GM10266 (cell line): ENCODE results near the gene NTRK1.

ENCODE experiments used
- DNase-seq: peaks from one replicate; pipeline ENCODE4 v3.0.0; 2012; ENCODE audit errors: extremely low spot score
- TF ChIP-seq, protein P1 (sequence below): IDR thresholded peaks from 2 replicates; pipeline ENCODE4 v1.5.1; 2012; ENCODE audit warnings: mild to moderate bottlenecking, low read depth; ENCODE audit not compliant: control insufficient read depth, insufficient read depth; ENCODE audit errors: missing control alignments

Gene NTRK1

DNA sequence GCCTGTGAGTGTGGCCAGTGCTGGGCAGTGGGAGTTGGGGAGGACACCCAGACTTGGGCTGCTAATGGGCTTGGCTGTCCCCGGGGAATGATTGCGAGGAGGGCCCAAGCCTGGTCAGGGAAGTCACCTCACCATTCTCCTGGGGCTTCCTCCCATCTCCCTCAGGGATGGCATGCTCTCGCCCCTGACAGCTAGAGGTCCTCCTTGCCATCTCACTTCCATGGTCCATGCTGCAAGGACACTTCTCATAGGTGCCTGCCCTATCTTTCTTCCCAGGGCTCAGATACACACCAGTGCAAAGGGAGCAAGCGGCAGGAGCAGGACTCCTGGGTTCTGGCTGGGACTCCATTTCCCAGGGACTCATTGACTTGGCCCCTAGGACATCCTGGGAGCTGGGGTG, 4.1 kb downstream of the NTRK1 start:
- TF ChIP-seq, protein P1, sequence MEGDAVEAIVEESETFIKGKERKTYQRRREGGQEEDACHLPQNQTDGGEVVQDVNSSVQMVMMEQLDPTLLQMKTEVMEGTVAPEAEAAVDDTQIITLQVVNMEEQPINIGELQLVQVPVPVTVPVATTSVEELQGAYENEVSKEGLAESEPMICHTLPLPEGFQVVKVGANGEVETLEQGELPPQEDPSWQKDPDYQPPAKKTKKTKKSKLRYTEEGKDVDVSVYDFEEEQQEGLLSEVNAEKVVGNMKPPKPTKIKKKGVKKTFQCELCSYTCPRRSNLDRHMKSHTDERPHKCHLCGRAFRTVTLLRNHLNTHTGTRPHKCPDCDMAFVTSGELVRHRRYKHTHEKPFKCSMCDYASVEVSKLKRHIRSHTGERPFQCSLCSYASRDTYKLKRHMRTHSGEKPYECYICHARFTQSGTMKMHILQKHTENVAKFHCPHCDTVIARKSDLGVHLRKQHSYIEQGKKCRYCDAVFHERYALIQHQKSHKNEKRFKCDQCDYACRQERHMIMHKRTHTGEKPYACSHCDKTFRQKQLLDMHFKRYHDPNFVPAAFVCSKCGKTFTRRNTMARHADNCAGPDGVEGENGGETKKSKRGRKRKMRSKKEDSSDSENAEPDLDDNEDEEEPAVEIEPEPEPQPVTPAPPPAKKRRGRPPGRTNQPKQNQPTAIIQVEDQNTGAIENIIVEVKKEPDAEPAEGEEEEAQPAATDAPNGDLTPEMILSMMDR = no peak
- DNase-seq = no peak

DNA sequence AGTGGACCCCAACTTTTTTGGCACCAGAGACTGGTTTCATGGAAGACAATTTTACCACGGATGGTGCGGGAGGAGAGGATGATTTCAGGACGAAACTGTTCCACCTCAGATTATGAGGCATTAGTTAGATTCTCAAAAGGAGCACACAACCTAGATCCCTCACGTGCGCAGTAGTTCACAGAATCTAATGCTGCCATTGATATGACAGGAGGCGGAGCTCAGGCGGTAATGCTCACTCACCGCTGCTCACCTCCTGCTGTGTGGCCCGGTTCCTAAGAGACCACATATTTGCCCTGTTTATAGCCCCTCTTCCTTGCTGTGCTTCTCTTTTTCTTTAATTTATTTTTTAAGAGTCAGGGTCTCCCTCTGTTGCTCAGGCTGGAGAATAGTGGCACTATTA, 4.6 kb downstream of the NTRK1 start:
- no peak for DNase-seq
- TF ChIP-seq, protein P1 = no peak

DNA sequence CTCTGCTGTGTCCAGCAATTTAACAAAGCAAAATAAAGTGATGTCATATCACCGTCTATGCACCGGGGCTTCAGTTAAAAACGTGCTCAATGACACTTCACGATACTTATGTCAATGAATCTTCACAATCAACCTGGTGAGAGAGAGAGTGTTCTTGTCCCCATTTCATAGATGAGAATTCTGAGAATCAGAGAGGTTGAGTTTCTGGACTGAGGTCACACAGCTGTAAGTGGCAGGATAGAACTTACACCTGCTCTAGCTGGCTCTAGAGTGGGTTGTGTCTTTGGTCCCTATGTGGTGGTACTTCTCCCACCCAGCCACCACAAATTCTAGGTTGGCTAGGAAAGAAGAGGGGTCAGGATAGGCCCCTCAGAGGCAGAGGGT, 5.2 kb downstream of the NTRK1 start:
- no peak for DNase-seq
- TF ChIP-seq, protein P1 = no peak

DNA sequence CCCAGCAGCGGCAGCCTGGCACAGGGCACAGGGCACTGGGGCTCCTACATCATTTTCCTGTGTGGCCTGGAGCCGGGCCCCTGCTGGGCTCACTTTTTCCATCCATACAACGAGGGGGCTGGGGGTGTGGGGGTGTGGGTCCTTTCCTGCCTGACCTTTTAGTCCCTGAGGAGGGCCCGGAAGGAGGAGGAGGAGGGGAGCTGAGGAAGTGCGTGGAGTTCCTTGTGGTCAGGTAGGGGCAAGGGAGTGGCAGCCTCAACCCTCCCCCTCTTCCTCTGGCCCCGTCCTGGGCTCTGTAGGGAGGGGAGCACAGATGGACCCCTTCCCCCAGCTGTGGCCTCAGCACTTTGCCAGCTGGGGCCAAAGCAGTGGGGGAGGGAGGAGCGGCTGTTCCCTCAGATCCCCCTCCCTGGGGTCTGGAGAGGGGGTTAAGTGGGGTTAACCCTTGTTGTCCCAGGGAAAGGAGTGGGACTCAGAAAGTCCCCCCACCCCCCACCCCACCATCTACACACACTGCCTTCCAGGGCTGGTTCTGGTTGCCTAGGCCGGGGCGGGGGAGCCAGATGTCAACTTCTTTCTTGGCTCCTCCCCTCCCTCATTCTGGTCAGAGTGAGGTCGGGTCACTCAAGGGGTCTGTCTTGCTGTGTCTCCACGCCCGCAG, 5.7 kb downstream of the NTRK1 start:
- DNase-seq = no peak
- TF ChIP-seq, protein P1 = no peak

DNA sequence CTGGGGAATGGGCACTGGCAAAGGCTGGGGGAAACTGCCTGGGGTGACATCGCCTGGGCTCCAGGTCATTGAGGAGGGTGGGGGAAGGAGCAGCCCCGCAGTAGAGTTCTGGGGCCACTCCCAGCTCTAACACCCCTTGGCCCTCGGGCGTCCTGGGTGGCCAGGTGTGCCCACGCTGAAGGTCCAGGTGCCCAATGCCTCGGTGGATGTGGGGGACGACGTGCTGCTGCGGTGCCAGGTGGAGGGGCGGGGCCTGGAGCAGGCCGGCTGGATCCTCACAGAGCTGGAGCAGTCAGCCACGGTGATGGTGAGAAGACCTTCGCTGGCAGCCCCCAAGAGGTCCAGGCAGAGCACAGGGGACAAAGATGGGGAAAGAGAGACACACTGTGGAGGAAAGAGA, 7.7 kb downstream of the NTRK1 start:
- DNase-seq = no peak
- TF ChIP-seq, protein P1 = no peak

DNA sequence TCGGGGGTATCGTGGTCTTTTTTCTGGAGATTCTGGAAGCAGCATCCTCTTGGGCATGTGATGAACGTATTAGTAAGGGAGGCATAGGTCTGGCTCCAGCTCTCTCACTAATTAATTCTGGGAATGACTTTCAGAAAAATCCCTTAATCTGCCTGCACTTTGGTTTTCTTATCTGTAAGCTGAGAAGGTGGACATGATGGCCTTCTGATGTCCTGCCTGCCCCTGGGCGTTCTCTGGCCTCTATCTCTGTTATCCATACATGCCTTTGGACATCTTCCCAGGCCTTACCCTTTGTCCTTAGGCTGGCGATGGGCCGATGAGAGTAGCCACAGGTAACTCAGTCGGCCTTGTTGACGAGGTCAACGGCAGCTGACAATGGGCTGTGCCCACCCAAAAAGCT, 8.8 kb downstream of the NTRK1 start:
- TF ChIP-seq, protein P1 = no peak
- no peak for DNase-seq

DNA sequence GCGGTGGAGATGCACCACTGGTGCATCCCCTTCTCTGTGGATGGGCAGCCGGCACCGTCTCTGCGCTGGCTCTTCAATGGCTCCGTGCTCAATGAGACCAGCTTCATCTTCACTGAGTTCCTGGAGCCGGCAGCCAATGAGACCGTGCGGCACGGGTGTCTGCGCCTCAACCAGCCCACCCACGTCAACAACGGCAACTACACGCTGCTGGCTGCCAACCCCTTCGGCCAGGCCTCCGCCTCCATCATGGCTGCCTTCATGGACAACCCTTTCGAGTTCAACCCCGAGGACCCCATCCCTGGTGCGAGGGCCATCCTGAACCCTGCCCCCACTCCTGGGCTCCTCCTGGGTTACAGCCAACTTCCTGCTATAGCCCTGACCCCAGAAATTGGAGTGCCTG, 13.0 kb downstream of the NTRK1 start:
- TF ChIP-seq, protein P1 = no peak

More for the DNA sequence above, 13.0 kb downstream of the NTRK1 start:
- DNase-seq = no peak
